Mucosa of rectum (tissue), 2 donors: ENCODE data around the gene NDUFS4.
"Not testable (repeated sequence)": the region's sequence is repeated elsewhere in the genome, so short reads cannot be mapped to it uniquely, and the experiment has no call there.

Source experiments
- H3K27ac ChIP-seq, 2 donors: one replicate each; pipeline ENCODE4 v1.7.0; 2013; ENCODE audit warnings: inconsistent platforms in 2 of 2, low read depth in 2 of 2, low read length in 2 of 2
- H3K27me3 ChIP-seq, 2 donors: one replicate each; pipeline ENCODE4 v1.7.0; 2013; ENCODE audit warnings: low read length in 2 of 2; ENCODE audit not compliant: control insufficient read depth in 2 of 2, insufficient read depth in 2 of 2
- H3K36me3 ChIP-seq, 2 donors: one replicate each; pipeline ENCODE4 v1.7.0; 2013; ENCODE audit warnings: low read length in 2 of 2; ENCODE audit not compliant: control insufficient read depth in 2 of 2, insufficient read depth in 2 of 2
- H3K4me1 ChIP-seq, 2 donors: one replicate each; pipeline ENCODE4 v1.7.0; 2013; ENCODE audit warnings: low read length in 2 of 2, mild to moderate bottlenecking in 1 of 2; ENCODE audit not compliant: control insufficient read depth in 2 of 2, insufficient read depth in 2 of 2
- H3K4me3 ChIP-seq, 2 donors: one replicate each; pipeline ENCODE4 v1.7.0; 2013; ENCODE audit warnings: low read length in 2 of 2
- H3K9ac ChIP-seq, 2 donors: one replicate each; pipeline ENCODE4 v1.7.0; 2013; ENCODE audit warnings: low read length in 2 of 2, low read depth in 1 of 2, mild to moderate bottlenecking in 1 of 2
- H3K9me3 ChIP-seq, 2 donors: one replicate each; pipeline ENCODE4 v1.7.0; 2013; ENCODE audit warnings: low read length in 2 of 2; ENCODE audit not compliant: control insufficient read depth in 2 of 2
- donor health status: healthy.
- donor health status: Normal muscosa, but diverticular disease.

NDUFS4 gene

DNA sequence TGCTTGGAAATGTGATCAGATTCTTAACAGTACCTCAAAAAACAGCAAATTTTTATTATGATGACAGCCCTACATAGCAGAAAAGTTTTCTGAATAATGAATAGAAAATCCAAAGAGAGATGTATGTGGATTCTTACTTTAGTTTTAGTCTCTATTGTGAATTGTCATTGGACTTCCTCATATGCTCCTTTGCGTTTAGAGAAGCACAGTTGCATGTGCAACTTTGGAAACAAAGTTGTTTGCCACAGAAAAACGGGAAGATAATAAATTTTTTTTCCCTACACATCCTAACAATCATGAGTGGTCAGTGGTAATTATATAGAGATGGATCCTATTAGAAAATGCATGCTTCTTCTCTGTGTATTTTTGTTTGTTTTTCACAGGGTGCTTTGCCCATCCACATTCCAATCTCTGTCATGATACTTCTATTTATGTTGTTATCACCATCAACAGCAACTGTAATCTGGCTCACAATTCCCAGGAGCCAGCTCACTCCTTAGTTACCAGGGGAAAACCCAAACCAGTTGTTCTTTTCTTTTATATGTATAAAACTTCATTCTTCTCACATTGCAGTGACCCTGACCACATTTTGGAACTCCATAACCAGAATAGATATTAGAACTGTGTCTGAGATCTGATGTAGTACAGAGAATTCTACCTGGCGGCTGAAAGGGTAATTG lies 118.7 kb downstream of the NDUFS4 start:
- H3K27ac ChIP-seq, result no peak overlapping the region
- no peaks in the 10 kb centered on the region for H3K27me3 ChIP-seq
- no peak overlapping the region for H3K9ac ChIP-seq
- H3K4me3 ChIP-seq, result no peak overlapping the region
- no peaks in the 10 kb centered on the region for H3K36me3 ChIP-seq
- no peaks in the 10 kb centered on the region for H3K9me3 ChIP-seq
- no peaks in the 10 kb centered on the region for H3K4me1 ChIP-seq

DNA sequence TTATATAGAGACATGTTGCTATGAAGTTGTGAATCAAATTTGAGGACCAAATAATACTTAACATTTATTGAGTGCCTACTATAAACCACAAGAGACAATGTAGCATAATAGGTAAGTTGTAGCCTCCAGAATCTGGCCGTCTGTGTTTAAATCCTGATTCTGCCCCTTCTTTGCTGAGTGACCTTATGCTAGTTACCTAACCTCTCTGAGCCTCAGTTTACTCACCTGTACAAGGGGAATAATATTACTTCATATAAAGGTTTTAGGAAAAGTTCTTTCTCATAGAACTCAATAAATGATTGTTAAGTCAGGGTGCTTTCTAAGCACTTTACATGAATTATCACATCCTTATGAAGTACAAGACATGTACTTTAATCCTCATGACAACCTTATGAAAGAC lies 120.6 kb downstream of the NDUFS4 start:
- no peak overlapping the region for H3K4me3 ChIP-seq
- no peaks in the 10 kb centered on the region for H3K4me1 ChIP-seq
- no peaks in the 10 kb centered on the region for H3K27me3 ChIP-seq
- H3K9me3 ChIP-seq, result no peaks in the 10 kb centered on the region
- no peak overlapping the region for H3K27ac ChIP-seq
- no peaks in the 10 kb centered on the region for H3K36me3 ChIP-seq
- H3K9ac ChIP-seq, result no peak overlapping the region

DNA sequence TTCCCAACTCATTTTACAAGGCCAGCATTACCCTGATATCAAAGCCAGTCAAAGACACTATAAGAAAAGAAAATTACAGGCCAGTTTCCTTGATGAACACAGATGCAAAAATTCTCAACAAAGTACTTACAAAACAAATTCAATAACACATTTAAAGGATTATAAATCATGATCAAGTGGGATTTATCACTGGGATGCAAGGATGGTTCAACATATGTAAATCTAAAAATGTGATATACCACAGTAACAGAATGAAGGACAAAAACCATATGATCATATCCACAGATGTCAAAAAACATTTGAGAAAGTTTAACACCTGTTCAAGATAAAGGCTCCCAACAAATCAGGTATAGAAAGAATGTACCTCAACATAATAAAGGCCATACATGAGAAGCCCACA lies 130.6 kb downstream of the NDUFS4 start:
- H3K27me3 ChIP-seq, result no peaks in the 10 kb centered on the region
- H3K4me1 ChIP-seq, result no peaks in the 10 kb centered on the region
- no peak overlapping the region for H3K9ac ChIP-seq
- H3K36me3 ChIP-seq, result no peaks in the 10 kb centered on the region
- H3K4me3 ChIP-seq, result no peak overlapping the region
- H3K27ac ChIP-seq, result no peak overlapping the region
- peaks cover 0 to 18% of the 10 kb centered on the region in 2 donors for H3K9me3 ChIP-seq

DNA sequence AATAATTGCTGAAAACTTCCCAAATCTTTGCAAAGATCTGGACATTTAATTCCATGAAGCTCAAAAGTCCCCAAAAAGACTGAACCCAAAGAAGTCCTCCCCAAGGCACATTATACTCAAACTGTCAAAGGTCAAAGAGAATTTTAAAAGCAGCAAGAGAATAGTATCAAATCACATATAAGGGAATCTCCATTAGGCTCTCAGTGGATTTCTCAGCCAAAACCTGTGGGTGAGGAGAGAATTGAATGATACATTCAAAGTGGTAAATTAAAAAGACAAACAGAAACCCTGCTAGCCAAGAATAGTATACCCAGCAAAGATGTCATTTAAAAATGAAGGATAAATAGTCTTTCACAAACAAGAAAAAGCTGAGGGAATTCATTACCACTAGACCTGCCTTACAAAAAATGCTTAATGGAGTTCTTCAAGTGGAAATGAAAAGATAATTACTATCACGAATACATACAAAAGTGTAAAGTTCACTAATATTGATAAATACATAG lies 134.1 kb downstream of the NDUFS4 start:
- Histone ChIP-seq H3K9me3 (peaks cover 0 to 20% of the 10 kb centered on the region in 2 donors), H3K36me3 (no peaks in the 10 kb centered on the region), H3K9ac (no peak overlapping the region), H3K4me1 (no peaks in the 10 kb centered on the region), H3K27me3 (no peaks in the 10 kb centered on the region), H3K27ac (no peak overlapping the region), H3K4me3 (no peak overlapping the region)

DNA sequence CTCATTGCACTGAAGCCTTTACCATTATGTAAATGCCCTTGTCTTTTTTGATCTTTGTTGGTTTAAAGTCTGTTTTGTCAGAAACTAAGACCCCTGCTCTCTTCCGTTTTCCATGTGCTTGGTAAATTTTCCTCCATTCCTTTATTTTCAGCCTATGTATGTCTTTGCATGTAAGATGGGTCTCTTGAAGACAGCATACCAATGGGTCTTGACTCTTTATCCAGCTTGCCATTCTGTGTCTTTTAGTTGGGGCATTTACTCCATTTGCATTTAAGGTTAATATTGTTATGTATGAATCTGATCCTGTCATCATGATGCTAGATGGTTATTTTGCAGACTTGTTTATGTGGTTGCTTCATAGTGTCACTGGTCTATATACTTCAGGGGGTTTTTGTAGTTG lies 150.0 kb downstream of the NDUFS4 start:
- not testable (repeated sequence) for H3K9me3 ChIP-seq, H3K27me3 ChIP-seq

DNA sequence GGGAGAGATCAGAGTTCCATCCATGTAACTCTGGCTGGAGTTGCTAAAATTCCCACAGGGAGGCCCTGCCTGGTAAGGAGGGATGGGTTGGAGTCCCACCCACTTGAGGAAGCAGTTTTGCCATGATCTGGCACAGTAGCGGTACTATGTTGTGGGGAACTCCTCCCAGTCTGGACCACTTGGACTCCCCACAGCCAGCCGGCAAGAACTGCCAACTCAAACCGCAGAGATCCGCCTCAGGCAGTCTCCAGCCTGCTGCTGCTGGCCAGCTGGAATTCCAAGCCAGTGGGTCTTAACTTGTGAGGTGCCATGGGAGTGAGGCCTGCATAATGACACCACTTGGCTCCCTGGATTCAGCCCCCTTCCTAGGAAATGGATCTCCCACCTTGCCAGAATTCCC lies 151.9 kb downstream of the NDUFS4 start:
- no peak overlapping the region for H3K9ac ChIP-seq
- H3K4me3 ChIP-seq, result no peak overlapping the region
- peaks cover 0 to 5% of the 10 kb centered on the region in 2 donors for H3K9me3 ChIP-seq
- H3K27me3 ChIP-seq, result no peaks in the 10 kb centered on the region
- H3K27ac ChIP-seq, result no peak overlapping the region
- H3K36me3 ChIP-seq, result no peaks in the 10 kb centered on the region
- H3K4me1 ChIP-seq, result no peaks in the 10 kb centered on the region

More for the DNA sequence above, 150.0 kb downstream of the NDUFS4 start:
- H3K4me3 ChIP-seq, H3K27ac ChIP-seq, H3K36me3 ChIP-seq, H3K9ac ChIP-seq, H3K4me1 ChIP-seq: not testable (repeated sequence)

DNA sequence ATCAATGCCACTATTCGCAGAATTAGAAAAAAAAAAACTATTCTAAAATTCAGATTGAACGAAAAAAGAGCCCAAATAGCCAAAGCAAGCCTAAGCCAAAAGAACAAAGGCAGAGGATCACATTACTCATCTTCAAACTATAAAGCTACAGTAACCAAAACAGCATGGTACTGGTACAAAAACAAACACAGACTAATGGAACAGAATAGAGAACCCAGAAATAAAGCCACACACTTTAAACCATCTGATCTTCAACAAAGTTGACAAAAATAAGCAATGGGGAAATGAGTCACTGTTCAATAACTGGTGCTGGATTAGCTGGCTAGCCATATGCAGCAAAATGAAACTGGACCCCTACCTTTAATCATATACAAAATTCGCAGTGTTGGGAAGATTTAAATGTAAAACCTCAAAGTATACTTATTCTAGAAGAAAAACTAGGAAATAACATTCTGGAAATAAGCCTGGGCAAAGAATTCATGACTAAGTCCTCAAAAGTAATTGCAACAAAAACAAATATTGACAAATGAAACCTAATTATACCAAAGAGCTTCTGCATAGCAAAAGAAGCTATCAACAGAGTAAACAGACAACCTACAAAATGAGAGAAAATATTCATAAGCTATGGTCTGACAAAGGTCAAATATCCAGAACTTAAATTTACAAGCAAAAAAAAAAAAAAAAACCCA lies 153.7 kb downstream of the NDUFS4 start:
- Histone ChIP-seq H3K36me3 (no peaks in the 10 kb centered on the region), H3K27me3 (no peaks in the 10 kb centered on the region), H3K4me3 (no peak overlapping the region), H3K9ac (no peak overlapping the region), H3K27ac (no peak overlapping the region), H3K4me1 (no peaks in the 10 kb centered on the region), H3K9me3 (peaks cover 0 to 5% of the 10 kb centered on the region in 2 donors)

DNA sequence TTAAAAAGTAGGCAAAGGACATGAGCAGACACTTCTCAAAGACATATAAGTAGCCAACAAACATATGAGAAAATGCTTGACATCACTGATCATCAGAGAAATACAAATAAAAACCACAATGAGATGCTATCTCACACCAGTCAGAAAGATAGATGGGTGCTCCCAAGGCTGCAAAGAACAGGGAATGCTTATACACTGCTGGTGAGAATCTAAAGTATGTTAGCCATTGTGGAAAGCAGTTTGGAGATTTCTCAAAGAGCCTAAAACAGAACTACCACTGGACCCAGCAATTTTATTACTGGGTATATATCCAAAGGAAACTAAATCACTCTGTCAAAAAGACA lies 154.2 kb downstream of the NDUFS4 start:
- Histone ChIP-seq H3K27me3 (no peaks in the 10 kb centered on the region), H3K9ac (no peak overlapping the region), H3K9me3 (peaks cover 0 to 5% of the 10 kb centered on the region in 2 donors), H3K4me1 (no peaks in the 10 kb centered on the region), H3K4me3 (no peak overlapping the region), H3K36me3 (no peaks in the 10 kb centered on the region), H3K27ac (no peak overlapping the region)

DNA sequence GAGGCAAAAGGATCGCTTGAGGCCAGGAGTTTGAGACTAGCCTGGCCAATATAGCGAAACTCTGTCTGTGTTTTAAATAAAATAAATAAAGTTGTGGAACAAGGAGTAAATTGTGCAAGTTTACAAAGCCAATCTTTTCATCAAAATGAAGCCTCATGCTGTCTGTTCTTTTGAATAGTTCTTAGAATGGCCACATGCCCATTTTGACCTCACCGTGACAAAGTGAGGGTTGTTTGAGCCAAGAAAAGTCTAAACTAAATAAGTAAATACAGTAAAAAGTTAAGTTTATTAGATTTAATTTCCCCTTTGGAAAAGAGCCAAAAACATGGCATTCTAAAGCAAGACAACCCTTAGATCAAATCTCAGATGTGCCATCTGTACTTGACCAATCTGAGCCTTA lies 165.7 kb downstream of the NDUFS4 start:
- Histone ChIP-seq H3K9ac (no peak overlapping the region), H3K36me3 (no peaks in the 10 kb centered on the region), H3K27me3 (no peaks in the 10 kb centered on the region), H3K4me3 (no peak overlapping the region), H3K4me1 (no peaks in the 10 kb centered on the region), H3K9me3 (no peaks in the 10 kb centered on the region), H3K27ac (no peak overlapping the region)

DNA sequence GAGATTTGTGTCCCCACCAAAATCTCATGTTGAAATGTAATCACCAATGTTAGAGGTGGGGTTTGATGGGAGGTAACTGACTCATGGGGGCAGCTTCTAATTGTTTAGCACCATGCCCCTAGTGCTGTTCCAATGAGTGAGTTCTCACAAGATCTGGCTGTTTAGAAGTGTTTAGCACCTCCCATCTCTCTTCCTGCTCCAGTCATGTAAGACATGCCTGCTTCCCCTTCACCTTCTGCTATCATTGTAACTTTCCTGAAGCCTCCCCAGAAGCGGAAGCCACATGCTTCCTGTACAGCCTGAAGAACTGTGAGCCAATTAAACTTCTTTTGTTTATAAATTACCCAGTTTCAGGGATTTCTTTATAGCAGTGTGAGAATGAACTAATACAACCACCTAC lies 170.5 kb downstream of the NDUFS4 start:
- no peaks in the 10 kb centered on the region for H3K4me1 ChIP-seq
- no peak overlapping the region for H3K27ac ChIP-seq

More for the DNA sequence above, 170.5 kb downstream of the NDUFS4 start:
- no peak overlapping the region for H3K9ac ChIP-seq
- H3K9me3 ChIP-seq, result no peaks in the 10 kb centered on the region
- H3K36me3 ChIP-seq, result no peaks in the 10 kb centered on the region
- H3K27me3 ChIP-seq, result no peaks in the 10 kb centered on the region
- no peak overlapping the region for H3K4me3 ChIP-seq
